ENCODE data around the gene NPIPA7.
"Not testable (repeated sequence)": the region's sequence is repeated elsewhere in the genome, so short reads cannot be mapped to it uniquely, and the experiment has no call there.

NPIPA7 gene

GRCh38 chr16:16378840-16379239 is at the start of gene NPIPA7:
Gene NPIPA7, plus strand, starts transcription at chr16:16379140. Its CDS starts 105 bp downstream, at chr16:16379245.
- not testable (repeated sequence) for DNase-seq

DNA sequence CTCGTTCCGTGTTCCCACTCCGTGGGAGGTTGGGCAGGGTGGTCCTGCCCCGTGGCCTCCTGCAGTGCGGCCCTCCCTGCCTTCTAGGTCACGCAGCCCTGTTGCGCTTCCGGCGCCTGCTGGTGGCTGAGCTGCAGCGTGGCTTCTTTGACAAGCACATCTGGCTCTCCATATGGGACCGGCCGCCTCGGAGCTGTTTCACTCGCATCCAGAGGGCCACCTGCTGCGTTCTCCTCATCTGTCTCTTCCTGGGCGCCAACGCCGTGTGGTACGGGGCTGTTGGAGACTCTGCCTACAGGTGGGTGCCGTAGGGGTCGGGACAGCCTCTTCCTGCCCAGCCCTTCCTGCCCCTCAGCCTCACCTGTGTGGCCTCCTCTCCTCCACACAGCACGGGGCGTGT is 47.5 kb upstream of the NPIPA7 start:
- not testable (repeated sequence) for DNase-seq

DNA sequence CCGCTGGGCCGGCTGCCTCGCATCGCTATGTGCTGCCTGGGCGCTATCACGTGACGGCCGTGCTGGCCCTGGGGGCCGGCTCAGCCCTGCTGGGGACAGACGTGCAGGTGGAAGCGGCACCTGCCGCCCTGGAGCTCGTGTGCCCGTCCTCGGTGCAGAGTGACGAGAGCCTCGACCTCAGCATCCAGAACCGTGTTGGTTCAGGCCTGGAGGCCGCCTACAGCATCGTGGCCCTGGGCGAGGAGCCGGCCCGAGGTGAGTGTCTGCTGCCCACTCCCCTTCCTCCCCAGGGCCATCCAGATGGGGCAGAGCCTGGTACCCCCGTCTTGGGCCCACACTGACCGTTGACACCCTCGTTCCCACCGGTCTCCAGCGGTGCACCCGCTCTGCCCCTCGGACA is 21.4 kb upstream of the NPIPA7 start:
- DNase-seq = not testable (repeated sequence)

GRCh38 chr16:16358539-16359240 is 20.2 kb upstream of the NPIPA7 start:
- DNase-seq = not testable (repeated sequence)

DNA sequence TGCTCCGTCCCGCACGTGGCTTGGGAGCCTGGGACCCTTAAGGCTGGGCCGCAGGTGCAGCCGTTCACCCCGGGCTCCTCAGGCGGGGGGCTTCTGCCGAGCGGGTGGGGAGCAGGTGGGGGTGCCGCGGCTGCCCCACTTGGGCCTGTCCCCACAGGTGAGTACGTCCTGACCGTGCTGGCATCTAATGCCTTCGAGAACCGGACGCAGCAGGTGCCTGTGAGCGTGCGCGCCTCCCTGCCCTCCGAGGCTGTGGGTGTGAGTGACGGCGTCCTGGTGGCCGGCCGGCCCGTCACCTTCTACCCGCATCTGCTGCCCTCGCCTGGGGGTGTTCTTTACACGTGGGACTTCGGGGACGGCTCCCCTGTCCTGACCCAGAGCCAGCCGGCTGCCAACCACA is 15.3 kb upstream of the NPIPA7 start:
- not testable (repeated sequence) for DNase-seq

DNA sequence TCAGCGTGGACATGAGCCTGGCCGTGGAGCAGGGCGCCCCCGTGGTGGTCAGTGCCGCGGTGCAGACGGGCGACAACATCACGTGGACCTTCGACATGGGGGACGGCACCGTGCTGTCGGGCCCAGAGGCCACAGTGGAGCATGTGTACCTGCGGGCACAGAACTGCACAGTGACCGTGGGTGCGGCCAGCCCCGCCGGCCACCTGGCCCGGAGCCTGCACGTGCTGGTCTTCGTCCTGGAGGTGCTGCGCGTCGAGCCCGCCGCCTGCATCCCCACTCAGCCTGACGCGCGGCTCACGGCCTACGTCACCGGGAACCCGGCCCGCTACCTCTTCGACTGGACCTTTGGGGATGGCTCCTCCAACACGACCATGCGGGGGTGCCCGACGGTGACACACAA is 14.8 kb upstream of the NPIPA7 start:
- not testable (repeated sequence) for DNase-seq

GRCh38 chr16:16364701-16365100 is 14.2 kb upstream of the NPIPA7 start:
- not testable (repeated sequence) for DNase-seq

- DNase-seq = not testable (repeated sequence)
Observed at GRCh38 chr16:16365319-16365718, 13.6 kb upstream of the NPIPA7 start.

GRCh38 chr16:16365851-16366250 is 13.1 kb upstream of the NPIPA7 start:
- DNase-seq = not testable (repeated sequence)

DNA sequence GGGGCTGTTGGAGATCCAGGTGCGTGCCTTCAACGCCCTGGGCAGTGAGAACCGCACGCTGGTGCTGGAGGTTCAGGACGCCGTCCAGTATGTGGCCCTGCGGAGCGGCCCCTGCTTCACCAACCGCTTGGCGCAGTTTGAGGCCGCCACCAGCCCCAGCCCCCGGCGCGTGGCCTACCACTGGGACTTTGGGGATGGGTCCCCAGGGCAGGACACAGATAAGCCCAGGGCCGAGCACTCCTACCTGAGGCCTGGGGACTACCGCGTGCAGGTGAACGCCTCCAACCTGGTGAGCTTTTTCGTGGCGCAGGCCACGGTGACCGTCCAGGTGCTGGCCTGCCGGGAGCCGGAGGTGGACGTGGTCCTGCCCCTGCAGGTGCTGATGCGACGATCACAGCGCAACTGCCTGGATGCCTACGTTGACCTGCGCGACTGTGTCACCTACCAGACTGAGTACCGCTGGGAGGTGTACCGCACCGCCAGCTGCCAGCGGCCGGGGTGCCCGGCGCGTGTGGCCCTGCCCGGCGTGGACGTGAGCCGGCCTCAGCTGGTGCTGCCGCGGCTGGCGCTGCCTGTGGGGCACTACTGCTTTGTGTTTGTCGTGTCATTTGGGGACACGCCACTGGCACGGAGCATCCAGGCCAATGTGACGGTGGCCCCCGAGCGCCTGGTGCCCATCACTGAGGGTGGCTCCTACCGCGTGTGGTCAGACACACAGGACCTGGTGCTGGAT is 12.2 kb upstream of the NPIPA7 start:
- not testable (repeated sequence) for DNase-seq

DNA sequence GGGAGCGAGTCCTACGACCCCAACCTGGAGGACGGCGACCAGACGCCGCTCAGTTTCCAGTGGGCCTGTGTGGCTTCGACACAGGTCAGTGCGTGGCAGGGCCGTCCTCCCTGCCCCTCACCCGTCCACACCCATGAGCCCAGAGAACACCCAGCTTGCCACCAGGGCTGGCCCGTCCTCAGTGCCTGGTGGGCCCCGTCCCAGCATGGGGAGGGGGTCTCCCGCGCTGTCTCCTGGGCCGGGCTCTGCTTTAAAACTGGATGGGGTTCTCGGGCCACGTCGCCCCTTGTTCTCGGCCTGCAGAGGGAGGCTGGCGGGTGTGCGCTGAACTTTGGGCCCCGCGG is 11.7 kb upstream of the NPIPA7 start:
- not testable (repeated sequence) for DNase-seq

- DNase-seq = not testable (repeated sequence)
Observed at GRCh38 chr16:16369081-16369856, 9.7 kb upstream of the NPIPA7 start.

DNA sequence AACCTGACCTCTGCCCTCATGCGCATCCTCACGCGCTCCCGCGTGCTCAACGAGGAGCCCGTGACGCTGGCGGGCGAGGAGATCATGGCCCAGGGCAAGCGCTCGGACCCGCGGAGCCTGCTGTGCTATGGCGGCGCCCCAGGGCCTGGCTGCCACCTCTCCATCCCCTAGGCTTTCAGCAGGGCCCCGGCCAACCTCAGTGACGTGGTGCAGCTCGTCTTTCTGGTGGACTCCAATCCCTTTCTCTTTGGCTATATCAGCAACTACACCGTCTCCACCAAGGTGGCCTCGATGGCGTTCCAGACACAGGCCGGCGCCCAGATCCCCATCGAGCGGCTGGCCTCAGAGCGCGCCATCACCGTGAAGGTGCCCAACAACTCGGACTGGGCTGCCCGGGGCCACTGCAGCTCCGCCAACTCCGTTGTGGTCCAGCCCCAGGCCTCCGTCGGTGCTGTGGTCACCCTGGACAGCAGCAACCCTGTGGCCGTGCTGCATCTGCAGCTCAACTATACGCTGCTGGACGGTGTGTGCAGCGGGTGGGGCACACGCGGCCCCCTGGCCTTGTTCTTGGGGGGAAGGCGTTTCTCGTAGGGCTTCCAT is 7.7 kb upstream of the NPIPA7 start:
- not testable (repeated sequence) for DNase-seq

GRCh38 chr16:16374192-16374591 is 4.7 kb upstream of the NPIPA7 start:
- DNase-seq = not testable (repeated sequence)

DNA sequence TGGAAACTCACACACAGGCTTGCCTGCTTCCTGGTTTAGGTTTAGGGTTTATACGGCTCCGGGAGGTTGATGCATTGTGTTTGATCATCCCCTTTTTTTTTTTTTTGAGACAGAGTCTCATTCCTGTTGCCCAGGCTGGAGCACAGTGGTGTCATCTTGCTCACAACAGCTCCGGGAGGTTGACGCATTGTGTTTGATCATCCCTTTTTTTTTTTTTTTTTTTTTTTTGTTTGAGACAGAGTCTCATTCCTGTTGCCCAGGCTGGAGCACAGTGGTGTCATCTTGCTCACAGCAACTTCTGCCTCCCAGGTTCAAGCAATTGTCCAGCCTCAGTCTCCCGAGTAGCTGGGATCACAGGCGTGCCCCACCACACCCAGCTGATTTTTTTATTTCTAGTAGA is 20.7 kb downstream of the NPIPA7 start:
- DNase-seq = not testable (repeated sequence)

DNA sequence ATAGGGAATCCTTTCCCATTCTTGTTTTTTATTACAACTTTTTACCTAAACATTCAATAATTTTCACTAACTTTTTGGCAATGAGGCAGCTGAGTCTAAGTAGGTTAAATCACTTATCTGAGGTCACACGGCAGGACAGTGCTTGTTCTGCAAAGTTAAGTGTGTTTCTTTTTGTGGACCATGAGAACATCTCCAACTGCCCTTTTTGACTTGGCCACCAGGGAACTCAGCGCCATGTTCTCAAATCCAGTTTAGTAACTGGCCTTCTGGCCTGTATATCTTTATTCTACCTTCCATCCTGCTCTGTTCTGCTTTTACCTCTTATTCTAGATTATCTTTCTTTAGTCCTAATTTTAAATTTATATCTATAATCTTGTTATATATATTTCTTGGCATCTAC is 23.4 kb downstream of the NPIPA7 start:
- DNase-seq = not testable (repeated sequence)

- not testable (repeated sequence) for DNase-seq
Observed at GRCh38 chr16:16404283-16404682, 25.3 kb downstream of the NPIPA7 start.

DNA sequence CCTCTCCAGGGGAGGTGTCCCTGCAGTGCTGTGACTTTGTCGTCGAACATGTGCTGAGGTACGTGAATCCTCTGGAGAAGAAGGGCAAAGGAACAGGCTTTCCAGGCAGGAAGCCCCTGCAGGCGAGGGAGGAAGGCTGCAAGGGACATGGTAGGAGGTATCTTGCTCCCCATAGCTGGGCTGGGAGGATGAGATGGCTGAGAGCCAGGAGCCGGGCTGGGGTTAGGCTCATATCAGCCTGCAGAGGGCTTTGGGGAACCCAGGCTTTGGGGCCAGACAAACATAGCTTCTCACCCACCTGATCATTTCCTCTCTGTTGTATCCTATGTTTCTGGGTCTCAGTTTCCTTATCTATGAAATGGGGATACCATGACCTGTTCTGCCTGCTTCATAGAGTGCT is 26.5 kb downstream of the NPIPA7 start:
- DNase-seq = not testable (repeated sequence)

DNA sequence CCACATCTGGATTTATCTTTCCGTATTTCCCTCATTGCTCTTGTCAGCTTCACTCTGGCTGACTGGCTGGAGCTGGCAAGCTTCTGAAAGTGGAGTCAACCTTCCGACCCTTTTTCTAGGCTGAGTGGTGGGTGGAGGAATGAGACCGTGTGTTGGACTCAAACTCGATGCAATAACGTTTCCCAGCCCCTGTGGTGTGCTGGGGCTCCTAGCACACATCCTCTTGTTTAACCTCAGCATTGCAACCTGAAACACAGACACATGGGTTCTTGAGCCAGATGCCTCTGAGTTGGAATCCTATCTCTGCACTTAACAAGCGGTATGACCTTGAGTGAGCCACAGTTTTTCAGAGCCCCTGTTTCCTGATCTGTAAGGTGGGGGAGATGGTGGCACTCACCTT is 29.5 kb downstream of the NPIPA7 start:
- DNase-seq = not testable (repeated sequence)

DNA sequence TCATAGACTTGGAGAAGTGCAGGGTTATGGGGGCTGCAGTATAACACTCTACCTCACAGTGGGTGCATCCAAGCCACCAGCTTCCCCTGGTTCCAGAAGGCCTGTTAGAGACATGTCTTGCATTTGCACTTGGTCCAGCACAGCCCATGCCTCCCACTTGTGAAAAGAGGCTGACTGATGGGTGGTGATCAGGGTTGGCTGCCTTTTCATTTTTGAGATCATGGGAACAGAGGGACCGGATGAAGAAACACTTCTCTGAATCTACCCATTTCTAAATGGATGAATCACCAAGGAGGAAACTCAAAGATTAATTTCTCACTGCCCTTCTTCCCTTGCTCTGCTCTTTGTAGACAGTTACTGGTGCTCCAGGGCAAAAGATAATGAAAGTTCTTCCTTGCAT is 34.8 kb downstream of the NPIPA7 start:
- DNase-seq = not testable (repeated sequence)

GRCh38 chr16:16417071-16417470 is 38.1 kb downstream of the NPIPA7 start:
- not testable (repeated sequence) for DNase-seq

All from amygdala (tissue), 56 donors.